ENCODE data around the gene TCHP. TPM values are rescaled to one million over a fixed set of nuclear protein-coding genes. Genes with fewer than 3 reads are reported as not detected.

Gene TCHP
- total and polyA plus RNA-seq, 2 of the 13 experiments (the other 11 are each of a cell fraction or from before 2014, with no cell fraction given), result 6.7 to 12.2 TPM

GRCh38 chr12:109863847-109864712, 36.0 kb upstream of the TCHP start (continued):
- peak; percentile 71; the same call in 1 of the 2 replicates for TF ChIP-seq STAT6 (CRISPR knock-in tag; IDR thresholded peaks at IDR 0.05; ENCODE audit: borderline replicate concordance)
- TF ChIP-seq ZNF382 (CRISPR knock-in tag; IDR thresholded peaks at IDR 0.05; ENCODE audit: borderline replicate concordance), result no peak
- peak; percentile 68; the same call in 1 of the 2 replicates for TF ChIP-seq ZNF788 (CRISPR knock-in tag; IDR thresholded peaks at IDR 0.05; ENCODE audit: borderline replicate concordance)
- no peak for TF ChIP-seq KLF6 (CRISPR knock-in tag; IDR thresholded peaks at IDR 0.05)
- TF ChIP-seq ZNF703 (CRISPR knock-in tag; IDR thresholded peaks at IDR 0.05; ENCODE audit: borderline replicate concordance), result no peak
- peak; percentile 68; the same call in 1 of the 2 replicates for TF ChIP-seq ATF3 (CRISPR knock-in tag; IDR thresholded peaks at IDR 0.05)
- TF ChIP-seq KIAA2018 (CRISPR knock-in tag; IDR thresholded peaks at IDR 0.05; ENCODE audit: borderline replicate concordance), result no peak
- no peak for TF ChIP-seq ZSCAN22 (CRISPR knock-in tag; IDR thresholded peaks at IDR 0.05)
- TF ChIP-seq ZHX1 (CRISPR knock-in tag; IDR thresholded peaks at IDR 0.05; ENCODE audit: low read depth), result no peak; the same call in 1 of the 2 replicates
- TF ChIP-seq ZNF441 (CRISPR knock-in tag; IDR thresholded peaks at IDR 0.05; ENCODE audit: borderline replicate concordance), result 0 out of 2 replicates have a peak, but pooled peaks have one; percentile 34
- no peak; the same call in 1 of the 2 replicates for TF ChIP-seq TAF1 (CRISPR knock-in tag; IDR thresholded peaks at IDR 0.05)
- TF ChIP-seq ZNF678 (CRISPR knock-in tag; IDR thresholded peaks at IDR 0.05), result no peak
- TF ChIP-seq ZNF350 (CRISPR knock-in tag; IDR thresholded peaks at IDR 0.05; ENCODE audit: borderline replicate concordance, low read depth), result peak; percentile 88

Data from HepG2 (cell line).